Small intestine (tissue), 7 donors: ENCODE measurements around the gene VWA8. TPM values are rescaled to one million over a fixed set of nuclear protein-coding genes. Genes with fewer than 3 reads are reported as not detected.
"Not testable (repeated sequence)": the region's sequence is repeated elsewhere in the genome, so short reads cannot be mapped to it uniquely, and the experiment has no call there.

Experiments used
- DNase-seq, 2 donors: peaks; one replicate each; pipeline versions ENCODE4 v3.0.0 to v3.0.0-alpha.2; 2013
- FAIRE-seq: peaks from 2 replicates; lab custom pipeline; 2012; peaks lifted over from hg19 to GRCh38; lab: Jason Lieb, UNC
- H3K27ac ChIP-seq, 3 donors: one replicate each; pipeline ENCODE4 v1.5.1; 2013; ENCODE audit warnings: low read length in 2 of 3, mild to moderate bottlenecking in 2 of 3, control low read depth in 1 of 3, inconsistent platforms in 1 of 3, low read depth in 1 of 3, moderate library complexity in 1 of 3
- H3K27me3 ChIP-seq, 3 donors: one replicate each; pipeline ENCODE4 v1.6.1; 2013; ENCODE audit warnings: low read length in 3 of 3, inconsistent platforms in 1 of 3; ENCODE audit not compliant: control insufficient read depth in 3 of 3, insufficient read depth in 3 of 3
- H3K36me3 ChIP-seq, 3 donors: one replicate each; pipeline ENCODE4 v1.6.1; 2013; ENCODE audit warnings: low read length in 3 of 3, inconsistent platforms in 1 of 3, low read depth in 1 of 3, mild to moderate bottlenecking in 1 of 3, moderate library complexity in 1 of 3; ENCODE audit not compliant: control insufficient read depth in 3 of 3, insufficient read depth in 2 of 3
- H3K4me1 ChIP-seq, 3 donors: one replicate each; pipeline ENCODE4 v1.6.1; 2013; ENCODE audit warnings: low read length in 2 of 3, inconsistent platforms in 1 of 3, low read depth in 1 of 3, mild to moderate bottlenecking in 1 of 3, moderate library complexity in 1 of 3; ENCODE audit not compliant: control insufficient read depth in 3 of 3, insufficient read depth in 2 of 3
- H3K4me3 ChIP-seq, 3 donors: one replicate each; pipeline ENCODE4 v1.5.1; 2013; ENCODE audit warnings: low read length in 3 of 3, control low read depth in 1 of 3, inconsistent platforms in 1 of 3, low read depth in 1 of 3, mild to moderate bottlenecking in 1 of 3, moderate library complexity in 1 of 3
- H3K9me3 ChIP-seq, 2 donors: one replicate each; pipeline ENCODE4 v1.6.1; 2013; ENCODE audit warnings: low read depth in 1 of 2, low read length in 1 of 2; ENCODE audit not compliant: control insufficient read depth in 2 of 2, insufficient read depth in 1 of 2
- WGBS, 3 donors: extraction: QIAGEN DNeasy Blood & Tissue Kit; methylation state at CpG; one replicate each; pipeline ENCODE4 v1.1.7; 2013; 5-methylcytosine and 5-hydroxymethylcytosine counted together
- polyA plus RNA-seq, 4 donors: library from polyadenylated mRNA; stranded (reverse) in 3 of 4; unstranded in 1 of 4; fragments of 200-250 nt in 3 of 4; fragments of 120-200 nt in 1 of 4; gene quantifications; one replicate each; pipeline versions ENCODE4 v1.2.1 to v1.2.3, GENCODE V29; 2013
- donor health status: healthy with polysubstance abuse.
- donor health status: control.
- donor health status: control.
- donor health status: Bipolar disorder and iron deficiency.
- donor health status: healthy.

VWA8 gene
- polyA plus RNA-seq, 4 donors: 3.8 to 11.5 (median 6.0) TPM

DNA sequence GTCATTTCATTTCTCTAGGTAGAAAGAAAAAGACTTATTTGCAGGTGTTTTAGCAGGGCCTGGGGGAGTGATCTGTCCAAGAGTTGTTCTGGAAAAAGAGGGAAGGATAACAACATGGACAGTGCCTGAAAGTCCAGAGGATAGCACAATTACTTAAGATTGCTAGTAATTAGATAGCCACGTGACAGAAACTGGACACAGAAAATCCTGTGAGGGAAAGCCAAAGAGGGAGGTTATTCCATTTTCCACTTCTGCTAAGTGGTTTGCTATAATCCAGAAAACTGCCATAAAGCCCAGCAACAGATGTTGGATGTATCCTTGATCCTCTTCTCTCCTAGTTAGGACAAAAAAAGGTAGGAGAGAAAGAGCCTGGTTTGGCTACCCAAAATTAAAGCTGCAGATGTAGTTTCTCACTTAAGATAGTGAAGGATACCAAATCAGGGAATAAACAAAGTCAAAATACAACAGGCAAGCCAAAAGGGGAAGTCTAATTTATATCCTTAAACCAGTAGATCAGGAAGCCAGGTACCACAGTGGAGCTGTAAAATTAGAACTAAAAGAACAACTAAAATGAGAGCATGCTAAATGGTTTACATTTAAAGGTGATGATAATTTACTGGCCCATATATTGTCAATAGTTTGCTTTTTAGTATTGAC is 140.2 kb downstream of the VWA8 start:
- no peak for FAIRE-seq

DNA sequence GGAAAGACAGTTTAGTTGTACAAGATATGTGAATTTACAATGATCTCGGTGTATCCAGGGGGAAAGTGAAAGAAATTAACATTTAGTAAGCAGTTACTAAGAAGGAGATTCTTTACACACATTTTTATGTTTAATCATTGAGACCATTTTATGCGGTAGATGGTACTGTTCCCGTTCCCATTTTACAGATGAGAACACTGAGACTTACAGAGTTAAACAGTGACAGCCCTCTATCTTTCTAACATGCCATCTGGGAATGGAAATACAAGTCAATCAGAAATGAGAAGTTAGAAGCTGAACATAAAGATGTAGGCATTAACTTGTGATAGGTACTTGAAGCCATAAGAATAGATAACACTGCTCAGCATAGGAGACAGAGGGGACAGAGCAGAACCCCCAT is 144.9 kb downstream of the VWA8 start:
- no peak for FAIRE-seq
- DNase-seq: no peak

More for the DNA sequence above, 140.2 kb downstream of the VWA8 start:
- H3K4me3 ChIP-seq: no peak overlapping the region
- DNase-seq: no peak
- no peaks in the 10 kb centered on the region for H3K27me3 ChIP-seq
- no peaks in the 10 kb centered on the region for H3K9me3 ChIP-seq
- H3K36me3 ChIP-seq: peaks cover 0 to 5% (median 2%) of the 10 kb centered on the region in 3 donors
- H3K4me1 ChIP-seq: no peaks in the 10 kb centered on the region
- 71 to 90% (median 81%) methylated on average over 1 of the region's 1 CpG for WGBS, 3 donors
- H3K27ac ChIP-seq: no peak overlapping the region

GRCh38 chr13:41813426-41813825 is 147.5 kb downstream of the VWA8 start:
- Histone ChIP-seq H3K27ac (no peak overlapping the region), H3K27me3 (no peaks in the 10 kb centered on the region), H3K9me3 (peaks cover 0 to 2% of the 10 kb centered on the region in 2 donors), H3K4me1 (no peaks in the 10 kb centered on the region), H3K36me3 (peaks cover 2 to 4% (median 2%) of the 10 kb centered on the region in 3 donors), H3K4me3 (no peak overlapping the region)
- no peak for DNase-seq
- FAIRE-seq: no peak

More for the DNA sequence above, 144.9 kb downstream of the VWA8 start:
- peaks cover 2% of the 10 kb centered on the region in 3 donors for H3K36me3 ChIP-seq
- WGBS, 3 donors: 96 to 99% (median 97%) methylated on average over 3 of the region's 3 CpGs
- no peak overlapping the region for H3K4me3 ChIP-seq
- H3K27ac ChIP-seq: no peak overlapping the region
- no peaks in the 10 kb centered on the region for H3K27me3 ChIP-seq
- H3K9me3 ChIP-seq: peaks cover 0 to 2% of the 10 kb centered on the region in 2 donors
- H3K4me1 ChIP-seq: no peaks in the 10 kb centered on the region

GRCh38 chr13:41812851-41813250 is 148.1 kb downstream of the VWA8 start:
- Histone ChIP-seq H3K27me3 (no peaks in the 10 kb centered on the region), H3K9me3 (peaks cover 0 to 2% of the 10 kb centered on the region in 2 donors), H3K4me1 (no peaks in the 10 kb centered on the region), H3K36me3 (peaks cover 0 to 4% (median 2%) of the 10 kb centered on the region in 3 donors), H3K4me3 (no peak overlapping the region), H3K27ac (no peak overlapping the region)
- DNase-seq (no peak), FAIRE-seq (no peak)
- WGBS, 3 donors: 86 to 90% (median 90%) methylated on average over 2 of the region's 2 CpGs

- 94 to 100% (median 98%) methylated on average over 1 of the region's 1 CpG for WGBS, 3 donors
- peaks cover 0 to 2% of the 10 kb centered on the region in 2 donors for H3K9me3 ChIP-seq
- H3K4me3 ChIP-seq: no peak overlapping the region
- H3K4me1 ChIP-seq: no peaks in the 10 kb centered on the region
- H3K27ac ChIP-seq: peak overlapping the region in 1 of 3 donors; percentile 14
- peaks cover 0 to 6% (median 4%) of the 10 kb centered on the region in 3 donors for H3K36me3 ChIP-seq
- DNase-seq (no peak), FAIRE-seq (no peak)
- H3K27me3 ChIP-seq: no peaks in the 10 kb centered on the region
These were observed 148.7 kb downstream of the VWA8 start for GRCh38 chr13:41812237-41812636.

GRCh38 chr13:41811588-41812021 is 149.3 kb downstream of the VWA8 start:
- WGBS, 3 donors: 30 to 55% (median 42%) methylated on average over 3 of the region's 3 CpGs
- peaks cover 0 to 6% (median 4%) of the 10 kb centered on the region in 3 donors for H3K36me3 ChIP-seq
- FAIRE-seq (no peak), DNase-seq (peak in 1 of 2 donors; percentile 2)
- peaks cover 0 to 2% of the 10 kb centered on the region in 2 donors for H3K9me3 ChIP-seq
- H3K27me3 ChIP-seq: no peaks in the 10 kb centered on the region
- no peak overlapping the region for H3K4me3 ChIP-seq
- no peaks in the 10 kb centered on the region for H3K4me1 ChIP-seq
- no peak overlapping the region for H3K27ac ChIP-seq

- Histone ChIP-seq H3K4me3 (no peak overlapping the region), H3K36me3 (peaks cover 0 to 4% (median 4%) of the 10 kb centered on the region in 3 donors), H3K9me3 (no peaks in the 10 kb centered on the region), H3K27me3 (no peaks in the 10 kb centered on the region), H3K27ac (no peak overlapping the region), H3K4me1 (no peaks in the 10 kb centered on the region)
- 89 to 97% (median 96%) methylated on average over 1 of the region's 1 CpG for WGBS, 3 donors
- FAIRE-seq (no peak), DNase-seq (no peak)
These were observed 150.9 kb downstream of the VWA8 start for GRCh38 chr13:41809962-41810361.

- not testable (repeated sequence) for H3K9me3 ChIP-seq, H3K4me1 ChIP-seq, FAIRE-seq, H3K27ac ChIP-seq, H3K4me3 ChIP-seq, H3K27me3 ChIP-seq, DNase-seq
- WGBS, 3 donors: 94 to 96% (median 94%) methylated on average over 3 of the region's 3 CpGs
- peaks cover 0 to 14% (median 8%) of the 10 kb centered on the region in 3 donors for H3K36me3 ChIP-seq
These were observed 157.5 kb downstream of the VWA8 start for GRCh38 chr13:41803445-41803735.
